Sigmoid colon (tissue), 7 donors: ENCODE data around the gene KCNA2. TPM values are rescaled to one million over a fixed set of nuclear protein-coding genes. Genes with fewer than 3 reads are reported as not detected.
A peak's percentile ranks its signal among the peaks of the same experiment; 100 is the strongest.

Experiments
- DNase-seq: peaks from one replicate; pipeline ENCODE4 v3.0.0-alpha.2; 2019
- H3K27ac ChIP-seq, 4 donors: fragments of 200-600 bp; sonication (generic); one replicate each; pipeline ENCODE4 v1.5.1; 2016 to 2019; ENCODE audit warnings: mild to moderate bottlenecking in 1 of 4
- H3K27me3 ChIP-seq, 3 donors: fragments of 200-600 bp; sonication (generic); one replicate each; pipeline ENCODE4 v1.5.1; 2019; ENCODE audit warnings: mild to moderate bottlenecking in 1 of 3
- H3K36me3 ChIP-seq, 4 donors: fragments of 200-600 bp; sonication (generic); one replicate each; pipeline ENCODE4 v1.5.1; 2016 to 2019
- H3K4me1 ChIP-seq, 4 donors: fragments of 200-600 bp; sonication (generic); one replicate each; pipeline ENCODE4 v1.5.1; 2017 to 2019
- H3K4me3 ChIP-seq, 4 donors: fragments of 200-600 bp; sonication (generic); one replicate each; pipeline ENCODE4 v1.5.1; 2017 to 2019; ENCODE audit warnings: mild to moderate bottlenecking in 2 of 4, moderate library complexity in 1 of 4
- H3K9me3 ChIP-seq, 4 donors: fragments of 200-600 bp in 3 of 4; sonication (generic) in 3 of 4; one replicate each; pipeline versions ENCODE4 v1.5.1 to v1.6.1; 2013 to 2019
- EP300 ChIP-seq, 4 donors: sonication (generic); formaldehyde crosslinking; IDR thresholded peaks; one replicate each; pipeline ENCODE4 v1.6.1; 2017; ENCODE audit warnings: antibody characterized with exemption in 4 of 4
- POLR2A ChIP-seq, 2 donors: fragments of 450-650 bp; IDR thresholded peaks; one replicate each; pipeline ENCODE4 v1.6.1; 2016; ENCODE audit warnings: antibody characterized with exemption in 2 of 2, mild to moderate bottlenecking in 2 of 2, moderate library complexity in 2 of 2
- POLR2AphosphoS5 ChIP-seq, 4 donors: sonication (generic); formaldehyde crosslinking; IDR thresholded peaks; one replicate each; pipeline ENCODE4 v1.6.1; 2017; ENCODE audit warnings: antibody characterized with exemption in 4 of 4
- WGBS, 2 donors: extraction: QIAGEN DNeasy Blood & Tissue Kit; methylation state at CpG; one replicate each; pipeline ENCODE4 v1.1.7; 2013; 5-methylcytosine and 5-hydroxymethylcytosine counted together
- intact Hi-C: fragments of 100-400 bp; cut with DNase I; formaldehyde crosslinking; loops from one replicate; pipeline ENCODE4 v1.15.1; 2023
- polyA plus RNA-seq, 3 donors: library from polyadenylated mRNA; stranded (reverse); fragments of 200-250 nt; gene quantifications; one replicate each; pipeline ENCODE4 v1.2.3, GENCODE V29; 2013
- total RNA-seq, 4 donors: library from RNA; depleted of rRNA; stranded (reverse); fragments of >200 nt; gene quantifications; one replicate each; pipeline ENCODE4 v1.1.0, GENCODE V29; 2016
- TF ChIP-seq, protein P1 (sequence below), 4 experiments: fragments of 450-650 bp in 3 of 4; fragments of 200-600 bp in 1 of 4; IDR thresholded peaks; one replicate each; pipeline ENCODE4 v1.5.1; 2016 to 2019; ENCODE audit warnings: antibody characterized with exemption in 4 of 4, mild to moderate bottlenecking in 3 of 4, moderate library complexity in 2 of 4
- donor health status: healthy with polysubstance abuse.
- donor health status: Bipolar disorder and iron deficiency.
- donor health status: healthy.

KCNA2 gene
- total and polyA plus RNA-seq, 7 donors, result under 0.01 to 5.8 (median 1.2) TPM; not detected in 1

DNA sequence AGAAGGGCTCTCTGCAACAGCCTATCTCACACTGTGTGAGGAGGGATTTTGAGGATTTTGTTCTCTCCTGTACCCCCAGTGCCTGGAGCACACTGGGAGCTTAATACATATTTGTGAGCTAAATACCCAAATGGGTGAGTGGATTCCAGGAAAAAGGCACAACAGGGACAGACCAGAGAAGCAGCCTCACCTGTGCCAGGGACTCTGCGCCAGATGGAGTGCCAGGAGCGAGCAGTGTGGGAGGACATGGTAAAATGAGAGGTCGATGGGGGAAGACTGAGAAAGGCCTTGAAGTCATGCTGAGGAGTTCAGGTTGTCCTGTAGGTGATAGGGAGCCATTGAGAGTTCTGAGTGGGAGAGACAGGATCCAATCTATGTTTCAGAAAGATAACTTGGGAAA is 11.0 kb upstream of the KCNA2 start:
- H3K4me3 ChIP-seq, result no peak overlapping the region
- intact Hi-C loops, result loop anchor here (5.0 kb wide), 1 partner anchor 165 kb away; no protein-coding TSS in a partner anchor
- H3K4me1 ChIP-seq, result peaks cover 0 to 10% (median 4%) of the 10 kb centered on the region in 4 donors
- H3K9me3 ChIP-seq, result no peaks in the 10 kb centered on the region
- TF ChIP-seq, protein P1, sequence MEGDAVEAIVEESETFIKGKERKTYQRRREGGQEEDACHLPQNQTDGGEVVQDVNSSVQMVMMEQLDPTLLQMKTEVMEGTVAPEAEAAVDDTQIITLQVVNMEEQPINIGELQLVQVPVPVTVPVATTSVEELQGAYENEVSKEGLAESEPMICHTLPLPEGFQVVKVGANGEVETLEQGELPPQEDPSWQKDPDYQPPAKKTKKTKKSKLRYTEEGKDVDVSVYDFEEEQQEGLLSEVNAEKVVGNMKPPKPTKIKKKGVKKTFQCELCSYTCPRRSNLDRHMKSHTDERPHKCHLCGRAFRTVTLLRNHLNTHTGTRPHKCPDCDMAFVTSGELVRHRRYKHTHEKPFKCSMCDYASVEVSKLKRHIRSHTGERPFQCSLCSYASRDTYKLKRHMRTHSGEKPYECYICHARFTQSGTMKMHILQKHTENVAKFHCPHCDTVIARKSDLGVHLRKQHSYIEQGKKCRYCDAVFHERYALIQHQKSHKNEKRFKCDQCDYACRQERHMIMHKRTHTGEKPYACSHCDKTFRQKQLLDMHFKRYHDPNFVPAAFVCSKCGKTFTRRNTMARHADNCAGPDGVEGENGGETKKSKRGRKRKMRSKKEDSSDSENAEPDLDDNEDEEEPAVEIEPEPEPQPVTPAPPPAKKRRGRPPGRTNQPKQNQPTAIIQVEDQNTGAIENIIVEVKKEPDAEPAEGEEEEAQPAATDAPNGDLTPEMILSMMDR (IDR thresholded peaks at IDR 0.05), result no peak
- no peak for TF ChIP-seq POLR2AphosphoS5 (IDR thresholded peaks at IDR 0.05)
- TF ChIP-seq EP300 (IDR thresholded peaks at IDR 0.05), result no peak
- no peak for TF ChIP-seq POLR2A (IDR thresholded peaks at IDR 0.05)
- WGBS, 2 donors, result 82 to 83% methylated on average over 3 of the region's 3 CpGs
- peaks cover 3 to 74% (median 37%) of the 10 kb centered on the region in 3 donors for H3K27me3 ChIP-seq
- H3K36me3 ChIP-seq, result no peaks in the 10 kb centered on the region
- no peak overlapping the region for H3K27ac ChIP-seq
- peak; percentile 20 for DNase-seq

DNA sequence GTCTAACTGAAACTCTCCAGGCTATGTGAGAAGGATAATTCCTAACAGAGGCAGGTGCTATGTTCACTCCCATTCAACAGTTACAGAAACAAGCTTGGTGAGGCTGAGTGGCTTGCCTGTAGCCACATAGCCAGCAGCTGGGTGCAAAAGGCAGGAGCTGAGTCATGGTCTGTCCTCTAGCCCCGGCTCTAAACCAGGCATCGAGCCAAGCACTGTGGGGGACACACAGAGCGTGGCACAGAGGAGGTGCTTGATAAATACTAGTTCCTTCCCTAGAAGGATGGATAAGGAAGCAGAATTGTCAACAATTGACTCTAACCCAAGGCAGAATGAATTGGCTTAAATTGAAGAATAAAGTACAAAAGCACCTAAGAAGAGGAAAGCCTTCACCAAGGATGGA is 10.4 kb upstream of the KCNA2 start:
- intact Hi-C loops, result loop anchor here (5.0 kb wide), 1 partner anchor 166 kb away; no protein-coding TSS in a partner anchor
- Histone ChIP-seq H3K4me1 (peaks cover 0 to 10% (median 4%) of the 10 kb centered on the region in 4 donors), H3K27me3 (peaks cover 3 to 79% (median 37%) of the 10 kb centered on the region in 3 donors), H3K9me3 (no peaks in the 10 kb centered on the region), H3K4me3 (no peak overlapping the region), H3K36me3 (no peaks in the 10 kb centered on the region), H3K27ac (no peak overlapping the region)
- TF ChIP-seq POLR2AphosphoS5 (IDR thresholded peaks at IDR 0.05) (no peak), EP300 (IDR thresholded peaks at IDR 0.05) (no peak), POLR2A (IDR thresholded peaks at IDR 0.05) (no peak)
- TF ChIP-seq, protein P1 (IDR thresholded peaks at IDR 0.05), result no peak
- WGBS, 2 donors, result 7 to 25% methylated on average over 3 of the region's 3 CpGs
- peak; percentile 40 for DNase-seq

DNA sequence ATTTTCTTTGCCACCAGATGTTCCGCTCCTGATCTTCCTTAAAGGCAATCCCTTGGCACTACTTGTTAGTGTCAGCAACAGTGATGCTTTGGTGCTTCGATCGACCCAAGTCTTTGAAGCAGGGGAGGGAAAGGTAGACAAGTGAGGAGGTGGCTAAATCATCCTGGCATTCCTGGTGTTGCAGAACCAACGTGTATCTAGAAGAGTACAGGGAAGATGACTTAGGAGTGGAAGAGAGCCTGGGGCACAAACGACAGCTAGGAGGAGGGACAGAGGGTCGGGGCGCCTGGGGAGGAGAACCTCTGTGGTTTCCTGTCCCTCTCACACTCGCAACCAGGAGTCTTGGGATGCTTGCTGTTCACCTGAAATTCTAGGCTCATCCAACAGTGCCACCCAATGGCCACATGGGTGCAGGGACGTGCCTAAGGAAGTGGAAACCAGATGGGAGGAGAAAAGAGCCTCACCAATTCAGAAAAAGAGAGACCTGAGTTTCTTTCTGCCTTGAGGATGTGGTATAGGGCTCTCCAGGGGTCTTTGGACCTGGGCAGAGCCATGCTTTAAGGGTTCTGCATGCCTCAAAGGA is 9.5 kb upstream of the KCNA2 start:
- WGBS, 2 donors, result 22 to 25% methylated on average over 9 of the region's 9 CpGs
- no peaks in the 10 kb centered on the region for H3K9me3 ChIP-seq
- peaks cover 3 to 89% (median 37%) of the 10 kb centered on the region in 3 donors for H3K27me3 ChIP-seq
- no peak overlapping the region for H3K27ac ChIP-seq
- intact Hi-C loops, result loop anchor here (1.0 to 5.0 kb wide), 3 partner anchors 60 to 167 kb away; no protein-coding TSS in a partner anchor
- peaks cover 0 to 10% (median 4%) of the 10 kb centered on the region in 4 donors for H3K4me1 ChIP-seq
- no peak for TF ChIP-seq EP300 (IDR thresholded peaks at IDR 0.05)
- TF ChIP-seq, protein P1 (IDR thresholded peaks at IDR 0.05), result peak in 3 of 4 experiments; percentile 30 to 85 (median 53)
- peak; percentile 67 for DNase-seq
- H3K36me3 ChIP-seq, result no peaks in the 10 kb centered on the region
- H3K4me3 ChIP-seq, result no peak overlapping the region

DNA sequence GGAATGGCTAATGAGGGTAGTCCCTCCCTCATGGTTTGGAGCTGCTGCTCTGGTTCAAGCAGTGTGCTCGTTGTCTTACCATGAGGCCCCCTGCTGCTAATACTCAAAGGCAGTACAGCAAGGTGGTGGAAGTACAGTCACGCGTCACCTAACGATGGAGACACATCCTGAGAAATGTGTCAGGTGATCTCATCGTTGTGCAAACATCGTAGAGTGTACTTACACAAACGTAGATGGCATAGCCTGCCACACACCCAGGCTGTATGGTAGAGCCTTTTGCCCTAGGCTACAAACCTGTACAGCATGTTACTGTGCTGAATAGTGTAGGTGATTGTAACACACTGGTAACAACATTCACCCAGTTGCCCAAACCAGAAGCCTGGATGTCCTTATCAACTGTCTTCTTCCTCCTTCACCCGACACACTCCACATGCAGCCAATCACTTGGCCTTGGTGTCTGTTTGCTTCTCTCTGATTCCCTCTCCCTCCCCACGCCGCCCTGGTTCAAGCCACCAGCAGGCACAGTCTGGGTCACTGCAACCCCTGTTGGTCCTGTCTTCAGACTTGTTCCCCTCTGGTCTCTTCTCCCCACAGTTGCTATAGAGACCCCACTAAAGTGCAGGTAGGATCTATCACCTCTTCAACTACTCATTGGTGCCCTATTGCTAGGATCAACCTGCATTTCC is 6.0 kb upstream of the KCNA2 start:
- H3K4me1 ChIP-seq, result peaks cover 0 to 9% (median 8%) of the 10 kb centered on the region in 4 donors
- no peaks in the 10 kb centered on the region for H3K9me3 ChIP-seq
- peaks cover 23 to 93% (median 40%) of the 10 kb centered on the region in 3 donors for H3K27me3 ChIP-seq
- TF ChIP-seq POLR2AphosphoS5 (IDR thresholded peaks at IDR 0.05) (no peak), EP300 (IDR thresholded peaks at IDR 0.05) (no peak)
- TF ChIP-seq, protein P1 (IDR thresholded peaks at IDR 0.05), result no peak
- H3K36me3 ChIP-seq, result no peaks in the 10 kb centered on the region
- no peak for DNase-seq
- intact Hi-C loops, result no loop called here
- no peak overlapping the region for H3K27ac ChIP-seq
- H3K4me3 ChIP-seq, result no peak overlapping the region
- WGBS, 2 donors, result 26 to 68% methylated on average over 10 of the region's 10 CpGs
